AG09309 (cell line): ENCODE measurements around the gene INPP5A.
"Not testable (repeated sequence)": the region's sequence is repeated elsewhere in the genome, so short reads cannot be mapped to it uniquely, and the experiment has no call there.

Experiments used
- DNase-seq: peaks from one replicate; pipeline ENCODE4 v3.0.0-alpha.2; 2010; ENCODE audit warnings: low read depth
- H3K4me3 ChIP-seq: 2 replicates; pipeline ENCODE4 v1.5.1; 2011; ENCODE audit warnings: mild to moderate bottlenecking, low read depth, low read length, moderate library complexity; ENCODE audit not compliant: control insufficient read depth
- TF ChIP-seq, protein P1 (sequence below): IDR thresholded peaks from 2 replicates; pipeline ENCODE4 v1.5.1; 2011; ENCODE audit warnings: mild to moderate bottlenecking, low read depth, low read length, inconsistent platforms; ENCODE audit not compliant: insufficient read depth, control insufficient read depth; ENCODE audit errors: missing control alignments

INPP5A gene

GRCh38 chr10:132793213-132793612, 255.6 kb downstream of the INPP5A start:
- TF ChIP-seq, protein P1, sequence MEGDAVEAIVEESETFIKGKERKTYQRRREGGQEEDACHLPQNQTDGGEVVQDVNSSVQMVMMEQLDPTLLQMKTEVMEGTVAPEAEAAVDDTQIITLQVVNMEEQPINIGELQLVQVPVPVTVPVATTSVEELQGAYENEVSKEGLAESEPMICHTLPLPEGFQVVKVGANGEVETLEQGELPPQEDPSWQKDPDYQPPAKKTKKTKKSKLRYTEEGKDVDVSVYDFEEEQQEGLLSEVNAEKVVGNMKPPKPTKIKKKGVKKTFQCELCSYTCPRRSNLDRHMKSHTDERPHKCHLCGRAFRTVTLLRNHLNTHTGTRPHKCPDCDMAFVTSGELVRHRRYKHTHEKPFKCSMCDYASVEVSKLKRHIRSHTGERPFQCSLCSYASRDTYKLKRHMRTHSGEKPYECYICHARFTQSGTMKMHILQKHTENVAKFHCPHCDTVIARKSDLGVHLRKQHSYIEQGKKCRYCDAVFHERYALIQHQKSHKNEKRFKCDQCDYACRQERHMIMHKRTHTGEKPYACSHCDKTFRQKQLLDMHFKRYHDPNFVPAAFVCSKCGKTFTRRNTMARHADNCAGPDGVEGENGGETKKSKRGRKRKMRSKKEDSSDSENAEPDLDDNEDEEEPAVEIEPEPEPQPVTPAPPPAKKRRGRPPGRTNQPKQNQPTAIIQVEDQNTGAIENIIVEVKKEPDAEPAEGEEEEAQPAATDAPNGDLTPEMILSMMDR, result no peak
- no peak overlapping the region for H3K4me3 ChIP-seq
- DNase-seq, result no peak

DNA sequence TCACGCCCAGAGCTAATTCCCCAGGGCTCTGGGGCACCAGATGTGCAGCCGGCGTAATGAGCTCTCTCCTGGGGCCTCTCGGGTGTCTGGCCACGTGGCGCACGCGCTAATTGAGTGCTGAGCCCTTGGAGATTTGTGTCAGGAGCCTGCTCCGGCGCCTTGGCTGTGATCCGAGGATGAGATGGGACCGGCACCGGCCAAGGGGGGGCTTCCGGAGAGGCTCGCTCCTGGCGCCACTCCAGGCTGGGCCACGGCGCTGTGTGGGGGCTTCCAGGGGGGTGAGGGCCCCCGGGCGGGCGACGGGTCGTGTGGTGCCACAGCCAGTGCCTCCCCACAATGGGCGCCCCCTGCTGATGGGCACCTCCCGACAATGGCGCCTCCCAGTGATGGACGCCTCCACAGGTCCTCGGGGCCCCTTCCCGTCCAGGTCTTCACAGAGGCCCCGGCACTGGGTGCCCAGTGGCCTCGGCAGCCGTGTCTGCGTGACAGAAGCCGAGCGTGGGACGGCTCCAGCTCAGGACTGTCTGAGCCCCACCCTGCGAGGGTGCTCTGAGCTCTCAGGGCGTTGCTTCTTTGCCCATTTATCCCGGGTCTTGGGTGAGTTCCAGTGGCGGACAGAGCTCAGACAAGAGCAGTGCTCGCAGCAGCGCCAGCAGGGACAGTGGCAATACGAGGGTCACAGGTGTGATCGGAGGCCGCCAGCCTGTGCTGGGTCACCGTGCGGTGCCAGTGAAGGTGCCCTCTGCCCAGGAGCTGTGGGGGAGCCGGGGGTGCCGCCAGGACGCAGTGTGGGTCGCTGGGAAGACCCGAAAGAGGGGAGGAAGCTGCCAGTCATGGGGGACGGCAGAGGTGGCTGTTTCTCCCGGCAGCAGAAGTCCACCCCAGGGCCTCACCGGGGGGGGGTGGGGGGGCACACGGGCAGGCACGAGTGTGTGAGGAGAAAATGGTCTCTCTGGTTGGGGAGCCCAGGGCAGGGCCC, 256.6 kb downstream of the INPP5A start:
- no peak overlapping the region for H3K4me3 ChIP-seq
- no peak for DNase-seq
- TF ChIP-seq, protein P1, result no peak

DNA sequence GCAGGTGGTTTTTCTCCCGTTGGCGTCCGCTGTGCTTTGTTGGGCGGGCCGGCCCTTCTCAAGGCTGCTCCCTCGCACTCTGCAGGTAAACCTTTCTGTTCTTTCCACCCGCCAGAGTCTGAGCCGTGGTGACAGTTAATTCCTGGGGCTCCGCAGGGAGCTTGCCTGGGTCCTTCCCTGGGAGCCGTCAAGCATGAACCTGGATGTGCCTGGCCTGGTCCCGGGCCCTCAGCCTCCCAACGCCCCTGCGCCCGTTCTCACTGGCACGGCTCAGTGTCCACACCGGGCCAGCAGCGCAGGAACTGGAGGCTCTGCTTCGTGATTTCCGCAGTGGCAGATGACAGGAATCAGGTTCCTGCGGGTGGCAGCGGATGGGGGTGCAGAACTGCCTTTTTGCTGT, 259.3 kb downstream of the INPP5A start:
- DNase-seq, result no peak
- TF ChIP-seq, protein P1, result no peak
- no peak overlapping the region for H3K4me3 ChIP-seq

DNA sequence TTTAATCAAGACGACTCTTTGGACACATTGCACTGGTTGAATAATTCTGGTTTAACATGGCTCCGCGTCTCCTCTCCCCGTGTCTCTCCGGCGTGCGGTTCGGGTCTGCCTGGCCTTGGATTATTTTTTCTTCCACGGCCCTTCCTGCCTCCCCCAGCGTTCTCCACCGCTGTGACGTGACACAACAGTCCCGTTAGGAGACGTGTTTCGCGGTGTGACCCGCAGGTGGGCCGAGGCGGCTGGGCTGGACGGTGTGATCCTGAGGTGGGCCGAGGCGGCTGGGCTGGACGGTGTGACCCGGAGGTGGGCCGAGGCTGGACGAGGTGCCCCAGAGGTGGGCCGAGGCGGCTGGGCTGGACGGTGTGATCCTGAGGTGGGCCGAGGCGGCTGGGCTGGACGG, 260.4 kb downstream of the INPP5A start:
- not testable (repeated sequence) for H3K4me3 ChIP-seq, DNase-seq

DNA sequence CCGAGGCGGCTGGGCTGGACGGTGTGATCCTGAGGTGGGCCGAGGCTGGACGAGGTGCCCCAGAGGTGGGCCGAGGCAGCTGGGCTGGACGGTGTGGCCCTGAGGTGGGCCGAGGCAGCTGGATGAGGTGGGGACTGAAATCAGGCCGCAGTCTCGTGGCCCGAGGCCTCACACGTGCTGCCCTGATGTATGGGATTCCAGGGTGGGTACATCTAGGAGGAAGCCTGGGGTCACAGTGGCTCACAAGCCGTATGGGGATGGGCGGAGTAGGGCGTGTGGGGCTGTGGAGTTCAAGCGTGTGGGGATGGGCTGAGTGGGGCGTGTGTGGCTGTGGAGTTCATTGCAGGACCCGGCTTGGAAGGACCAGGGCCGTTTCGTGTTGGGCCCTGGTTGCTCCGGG, 260.8 kb downstream of the INPP5A start:
- TF ChIP-seq, protein P1, result no peak
- no peak overlapping the region for H3K4me3 ChIP-seq

DNA sequence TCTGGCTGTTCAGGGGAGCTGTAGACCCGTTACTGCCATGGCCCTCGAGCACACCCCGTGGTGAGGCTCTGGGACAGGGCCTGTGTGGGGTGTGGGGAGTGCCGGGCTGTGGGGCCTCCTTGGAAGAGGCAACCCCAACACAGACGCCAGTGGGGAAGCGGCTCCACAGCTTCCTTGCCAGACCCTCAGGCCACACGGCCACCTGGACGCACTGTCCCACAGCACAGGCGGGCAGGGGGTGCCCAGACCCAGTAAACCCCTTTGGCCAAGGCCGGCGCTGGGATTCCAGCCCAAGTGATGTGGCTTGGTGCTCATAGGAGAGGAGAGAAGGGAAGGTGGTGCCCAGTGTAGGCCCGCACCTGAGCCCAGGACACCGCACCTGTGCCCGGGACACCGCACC, 261.3 kb downstream of the INPP5A start:
- no peak overlapping the region for H3K4me3 ChIP-seq
- TF ChIP-seq, protein P1, result no peak
- DNase-seq, result no peak

More for the DNA sequence above, 260.8 kb downstream of the INPP5A start:
- no peak for DNase-seq

DNA sequence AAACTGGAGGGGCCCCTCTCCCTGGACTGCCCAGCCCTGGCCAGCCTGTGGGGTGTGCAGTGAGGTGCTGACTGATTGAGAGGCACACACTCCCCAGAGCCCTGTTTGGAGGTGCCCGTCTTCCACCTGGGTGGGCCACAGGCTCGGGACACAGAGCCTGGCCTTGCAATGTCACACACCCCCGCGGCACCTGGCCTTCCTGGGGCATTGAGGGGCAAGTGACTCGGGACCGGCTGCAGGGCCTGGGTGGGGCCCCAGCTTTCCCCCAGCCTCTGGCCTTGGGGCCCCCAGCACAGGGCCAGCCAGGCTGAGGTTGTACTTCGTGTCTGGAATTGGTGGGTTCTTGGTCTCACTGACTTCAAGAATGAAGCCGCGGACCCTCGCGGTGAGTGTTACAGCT, 262.3 kb downstream of the INPP5A start:
- no peak overlapping the region for H3K4me3 ChIP-seq
- no peak for DNase-seq
- TF ChIP-seq, protein P1, result no peak
